ENCODE data around the gene CBX3.
"Not testable (repeated sequence)": the region's sequence is repeated elsewhere in the genome, so short reads cannot be mapped to it uniquely, and the experiment has no call there.

Gene CBX3

GRCh38 chr7:26193432-26194207, 7.9 kb upstream of the CBX3 start:
- DNase-seq (ENCODE audit: low spot score) = no peak
- POLR2A ChIA-PET (ENCODE audit: low non-redundant PET) = interaction anchor here (0.5 kb wide), 1 partner anchor 902 kb away, joined by 3 read pairs; the partner anchor contains the start of gene HOXA1
- no peak for TF ChIP-seq CTCF (conservative IDR thresholded peaks at IDR 0.05; ENCODE audit: low read depth)
- CTCF ChIA-PET = interaction anchor here (0.9 kb wide), 1 partner anchor 91 kb away, joined by 4 read pairs; no protein-coding TSS in a partner anchor
- H3K27ac ChIP-seq = peak overlapping the region; percentile 33

- peak overlapping the region; percentile 33 for H3K27ac ChIP-seq
- CTCF ChIA-PET = interaction anchor here (0.6 kb wide), 1 partner anchor 175 kb away, joined by 3 read pairs; no protein-coding TSS in a partner anchor
- DNase-seq (ENCODE audit: low spot score); POLR2A ChIA-PET (ENCODE audit: low non-redundant PET): not testable (repeated sequence)
These were observed 6.8 kb upstream of the CBX3 start for GRCh38 chr7:26194764-26195163.

- no peak for DNase-seq (ENCODE audit: low spot score)
- ChIA-PET CTCF (interaction anchor here (0.6 kb wide), 1 partner anchor 175 kb away, joined by 3 read pairs; no protein-coding TSS in a partner anchor), POLR2A (ENCODE audit: low non-redundant PET) (no interaction called here)
- no peak for TF ChIP-seq CTCF (conservative IDR thresholded peaks at IDR 0.05; ENCODE audit: low read depth)
- H3K27ac ChIP-seq = no peak overlapping the region
These were observed 6.4 kb upstream of the CBX3 start for GRCh38 chr7:26195182-26195581.

GRCh38 chr7:26195867-26196657, 5.5 kb upstream of the CBX3 start:
- no peak for TF ChIP-seq CTCF (conservative IDR thresholded peaks at IDR 0.05; ENCODE audit: low read depth)
- H3K27ac ChIP-seq = no peak overlapping the region
- DNase-seq (ENCODE audit: low spot score) = no peak
- ChIA-PET CTCF (interaction anchor here (1.1 kb wide), 1 partner anchor 105 kb away, joined by 3 read pairs; no protein-coding TSS in a partner anchor), POLR2A (ENCODE audit: low non-redundant PET) (no interaction called here)

GRCh38 chr7:26197153-26198115, 4.1 kb upstream of the CBX3 start:
- DNase-seq (ENCODE audit: low spot score) = no peak
- POLR2A ChIA-PET (ENCODE audit: low non-redundant PET) = no interaction called here
- CTCF ChIA-PET = interaction anchor here (0.7 to 1.8 kb wide), 6 partner anchors 9 to 386 kb away, joined by 3 to 9 read pairs (median 6); no protein-coding TSS in a partner anchor
- no peak overlapping the region for H3K27ac ChIP-seq
- no peak for TF ChIP-seq CTCF (conservative IDR thresholded peaks at IDR 0.05; ENCODE audit: low read depth)

- DNase-seq (ENCODE audit: low spot score) = no peak
- POLR2A ChIA-PET (ENCODE audit: low non-redundant PET) = no interaction called here
- H3K27ac ChIP-seq = no peak overlapping the region
- peak; percentile 88 for TF ChIP-seq CTCF (conservative IDR thresholded peaks at IDR 0.05; ENCODE audit: low read depth)
- CTCF ChIA-PET = interaction anchor here (0.6 to 1.8 kb wide), 8 partner anchors 10 to 963 kb away, joined by 3 to 9 read pairs (median 4); no protein-coding TSS in a partner anchor
These were observed 3.3 kb upstream of the CBX3 start for GRCh38 chr7:26198133-26198780.
